Astrocyte (in vitro differentiated cells and primary cell): Measurements from ENCODE around the gene JPH3.

Experiments used
- EZH2 ChIP-seq: IDR thresholded peaks from 2 replicates; pipeline ENCODE4 v1.6.1; 2012; ENCODE audit warnings: mild to moderate bottlenecking, low read length, inconsistent platforms; ENCODE audit not compliant: insufficient read depth
- TF ChIP-seq, protein P1 (sequence below): IDR thresholded peaks from 2 replicates; pipeline ENCODE4 v1.5.1; 2011; ENCODE audit warnings: low read depth, mild to moderate bottlenecking, inconsistent platforms, low read length, moderate library complexity; ENCODE audit not compliant: insufficient read depth

DNA sequence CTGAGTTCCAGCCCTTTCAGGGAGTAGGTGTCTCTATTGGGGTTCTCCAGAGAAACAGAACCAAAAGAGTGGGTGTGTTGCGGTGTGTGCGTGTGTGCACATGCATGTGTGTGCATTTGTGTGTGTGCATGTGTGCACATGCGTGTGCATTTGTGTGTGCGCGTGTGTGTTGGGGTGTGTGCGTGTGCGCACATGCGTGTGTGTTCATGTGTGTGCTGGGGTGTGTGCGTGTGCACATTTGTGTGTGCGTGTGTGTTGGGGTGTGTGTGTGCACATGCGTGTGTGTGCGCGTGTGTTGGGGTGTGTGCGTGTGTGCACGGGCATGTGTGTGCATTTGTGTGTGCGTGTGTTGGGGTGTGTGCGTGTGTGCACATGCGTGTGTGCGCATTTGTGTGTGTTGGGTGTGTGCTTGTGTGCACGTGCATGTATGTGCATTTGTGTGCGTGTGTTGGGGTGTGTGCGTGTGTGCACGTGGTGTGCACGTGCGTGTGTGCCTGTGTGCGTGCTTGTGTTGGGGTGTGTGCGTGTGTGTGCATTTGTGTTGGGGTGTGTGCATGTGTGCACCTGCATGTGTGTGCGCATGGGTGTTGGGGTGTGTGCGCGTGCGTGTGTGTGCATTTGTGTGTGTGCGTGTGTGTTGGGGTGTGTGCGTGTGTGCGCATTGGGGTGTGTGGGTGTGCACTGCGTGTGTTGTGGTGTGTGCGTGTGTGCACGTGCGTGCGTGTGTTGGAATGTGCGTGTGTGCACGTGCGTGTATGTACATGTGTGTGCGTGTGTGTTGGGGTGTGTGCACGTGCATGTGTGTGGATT lies 38.4 kb upstream of the JPH3 start:
- TF ChIP-seq, protein P1, sequence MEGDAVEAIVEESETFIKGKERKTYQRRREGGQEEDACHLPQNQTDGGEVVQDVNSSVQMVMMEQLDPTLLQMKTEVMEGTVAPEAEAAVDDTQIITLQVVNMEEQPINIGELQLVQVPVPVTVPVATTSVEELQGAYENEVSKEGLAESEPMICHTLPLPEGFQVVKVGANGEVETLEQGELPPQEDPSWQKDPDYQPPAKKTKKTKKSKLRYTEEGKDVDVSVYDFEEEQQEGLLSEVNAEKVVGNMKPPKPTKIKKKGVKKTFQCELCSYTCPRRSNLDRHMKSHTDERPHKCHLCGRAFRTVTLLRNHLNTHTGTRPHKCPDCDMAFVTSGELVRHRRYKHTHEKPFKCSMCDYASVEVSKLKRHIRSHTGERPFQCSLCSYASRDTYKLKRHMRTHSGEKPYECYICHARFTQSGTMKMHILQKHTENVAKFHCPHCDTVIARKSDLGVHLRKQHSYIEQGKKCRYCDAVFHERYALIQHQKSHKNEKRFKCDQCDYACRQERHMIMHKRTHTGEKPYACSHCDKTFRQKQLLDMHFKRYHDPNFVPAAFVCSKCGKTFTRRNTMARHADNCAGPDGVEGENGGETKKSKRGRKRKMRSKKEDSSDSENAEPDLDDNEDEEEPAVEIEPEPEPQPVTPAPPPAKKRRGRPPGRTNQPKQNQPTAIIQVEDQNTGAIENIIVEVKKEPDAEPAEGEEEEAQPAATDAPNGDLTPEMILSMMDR = no peak
- TF ChIP-seq EZH2 = no peak
